8988T (cell line): Measurements from ENCODE around the gene LPP.

ENCODE experiments used
- DNase-seq: peaks from one replicate; pipeline ENCODE4 v3.0.0; 2011

Gene LPP

DNA sequence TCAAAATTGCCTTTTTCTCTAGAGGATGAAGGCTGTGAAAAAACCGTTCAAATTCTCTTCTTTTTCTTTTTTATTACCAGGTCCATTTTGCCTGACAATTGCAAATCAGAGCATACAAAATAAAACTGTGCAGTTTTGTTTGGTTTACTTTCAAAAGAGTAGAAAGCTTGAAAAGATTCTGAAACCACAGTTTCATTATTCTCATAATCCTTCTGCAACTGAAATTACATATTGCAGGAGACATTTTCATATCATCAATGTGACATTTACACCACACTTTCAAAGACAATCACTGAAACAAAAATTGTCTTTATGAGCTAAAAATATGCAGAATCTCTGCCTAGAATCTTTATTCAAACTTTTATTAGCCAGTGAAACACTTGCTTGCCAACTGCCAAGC, 721.5 kb downstream of the LPP start:
- no peak for DNase-seq

GRCh38 chr3:188876370-188876769, 722.4 kb downstream of the LPP start:
- DNase-seq: no peak

DNA sequence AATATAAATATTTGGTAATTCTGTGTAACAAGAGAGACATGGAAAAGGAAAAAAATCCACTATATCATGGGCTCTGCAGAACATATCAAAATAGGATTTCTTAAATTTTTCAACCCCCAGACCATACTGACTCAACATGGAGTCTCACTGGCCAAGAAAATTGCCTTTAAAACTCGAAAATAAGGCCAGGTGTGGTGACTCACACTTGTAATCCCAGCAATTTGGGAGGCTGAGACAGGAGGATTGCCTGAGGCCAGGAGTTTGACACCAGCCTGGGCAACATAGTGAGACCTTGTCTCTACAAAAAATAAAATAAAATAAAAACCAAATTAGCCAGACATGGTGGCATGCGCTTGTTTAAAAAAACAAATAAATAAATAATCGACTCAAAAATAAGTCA, 723.4 kb downstream of the LPP start:
- DNase-seq: no peak

GRCh38 chr3:188878076-188878475, 724.1 kb downstream of the LPP start:
- DNase-seq: no peak

DNA sequence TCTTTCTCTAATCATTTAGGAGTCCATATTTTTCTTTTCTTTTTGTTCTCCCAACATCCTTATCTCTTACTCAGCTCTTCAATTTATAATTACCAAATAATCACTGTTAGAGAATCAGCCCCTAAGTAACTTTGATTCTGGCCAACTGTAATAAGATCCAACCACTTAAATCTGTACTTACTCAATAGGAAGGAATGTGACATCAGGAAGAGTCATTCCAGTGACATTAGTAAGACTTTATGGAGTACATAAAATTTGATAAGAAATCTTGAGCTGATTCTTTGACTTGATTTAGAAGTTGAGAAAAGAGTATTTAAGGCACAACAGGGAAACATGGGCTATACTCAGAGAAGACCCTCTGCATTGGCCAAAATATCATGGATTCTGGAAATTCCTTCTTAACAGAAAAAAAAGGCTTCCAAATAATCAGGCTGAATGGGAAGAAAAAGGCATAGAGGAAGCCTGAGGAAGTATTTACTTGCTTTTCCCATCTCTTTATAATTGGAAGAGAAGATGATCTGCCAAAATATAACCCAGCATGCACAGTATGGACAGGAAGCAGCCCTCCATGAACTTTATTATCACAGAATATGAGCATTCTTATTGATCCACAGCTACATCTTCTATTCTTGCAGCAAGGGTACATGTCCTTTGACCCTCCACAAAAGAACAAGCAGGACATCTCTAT, 728.1 kb downstream of the LPP start:
- no peak for DNase-seq

DNA sequence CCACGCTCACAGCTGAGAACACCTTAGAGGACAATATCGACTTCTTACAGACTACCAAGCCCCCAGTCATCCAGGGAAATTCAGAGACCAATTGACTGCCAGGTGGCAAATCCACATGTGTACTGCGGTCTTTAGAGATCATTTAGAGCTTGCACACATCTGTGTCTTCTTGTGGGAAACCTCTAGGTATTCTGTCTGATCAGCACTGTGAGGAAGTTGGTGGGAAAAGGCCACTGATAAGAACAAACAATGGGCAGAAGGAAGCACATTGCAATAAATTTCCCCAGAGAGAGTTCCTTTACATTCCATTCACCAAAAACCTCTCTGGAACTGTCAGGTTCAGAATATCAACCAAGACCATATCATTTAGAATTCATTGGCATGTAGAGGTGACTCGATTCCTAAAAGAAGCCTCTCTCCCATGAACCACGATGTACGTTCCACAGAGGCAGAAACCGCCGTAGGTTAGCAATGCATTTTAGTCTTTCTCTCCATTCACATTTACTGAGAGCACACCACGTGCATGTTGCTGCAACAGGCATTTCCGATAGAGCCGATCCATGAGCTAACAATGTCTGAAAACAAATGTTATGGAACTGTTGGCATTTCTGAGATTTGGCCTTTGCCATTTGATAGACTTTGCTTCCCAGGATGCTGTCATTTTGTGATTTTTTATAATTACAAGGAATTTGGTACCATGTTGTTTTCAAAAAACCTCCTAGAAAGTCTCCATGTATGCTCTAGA, 730.5 kb downstream of the LPP start:
- no peak for DNase-seq

DNA sequence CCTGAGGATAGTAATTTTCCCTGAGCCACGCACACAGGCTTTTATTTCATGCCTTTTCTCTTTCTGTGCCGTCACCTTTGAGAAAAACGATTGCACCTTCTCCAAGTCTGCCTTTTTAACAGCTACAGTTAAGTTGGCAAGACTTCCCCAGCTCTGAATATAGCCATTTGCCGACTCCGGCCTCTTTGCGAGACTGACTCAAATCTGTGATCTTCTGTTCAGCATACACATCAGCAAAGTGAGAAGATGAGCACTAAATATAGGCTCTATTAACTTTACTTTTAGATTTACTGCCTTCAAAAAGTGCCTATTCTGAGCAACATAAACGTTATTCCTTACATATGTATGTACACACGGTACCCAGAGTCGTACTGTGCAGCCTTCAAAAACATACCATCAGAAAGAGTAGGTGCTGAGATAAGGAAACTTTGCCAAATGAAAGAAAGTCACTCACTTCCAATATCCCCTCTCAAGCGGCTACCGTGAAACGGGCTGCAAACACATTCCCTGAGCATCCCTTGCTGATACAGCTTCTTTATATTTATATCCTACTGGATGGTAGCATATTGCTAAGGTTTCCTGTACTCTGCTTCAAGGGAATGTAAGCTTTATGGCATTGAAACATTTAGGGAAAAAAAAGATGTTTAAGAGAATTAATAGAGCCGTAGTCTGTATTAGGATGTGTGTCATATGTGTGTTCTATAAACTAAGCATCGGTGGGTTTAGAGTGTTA, 734.5 kb downstream of the LPP start:
- no peak for DNase-seq

DNA sequence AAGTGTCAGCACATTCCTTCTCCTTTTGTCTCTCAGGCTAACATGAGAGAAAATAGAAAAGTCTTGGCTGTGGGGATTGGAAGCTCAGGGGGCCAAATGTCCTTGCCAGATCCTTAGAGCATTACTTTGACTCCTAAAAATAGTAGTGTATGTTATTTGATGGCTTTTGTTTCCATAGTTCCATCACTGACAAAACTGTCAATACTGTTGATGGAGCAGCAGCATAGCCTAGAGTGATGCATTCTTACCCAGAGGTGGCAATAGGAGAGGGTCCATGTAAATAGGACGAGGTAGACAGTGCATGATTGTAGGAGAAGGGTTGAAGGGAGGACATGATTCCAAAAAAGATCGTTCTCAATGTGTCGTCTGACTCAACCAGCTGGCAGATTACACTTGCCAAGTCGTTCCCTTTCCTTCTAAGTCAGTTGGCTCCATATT, 735.1 kb downstream of the LPP start:
- no peak for DNase-seq

GRCh38 chr3:188890572-188891270, 736.8 kb downstream of the LPP start:
- DNase-seq: no peak

DNA sequence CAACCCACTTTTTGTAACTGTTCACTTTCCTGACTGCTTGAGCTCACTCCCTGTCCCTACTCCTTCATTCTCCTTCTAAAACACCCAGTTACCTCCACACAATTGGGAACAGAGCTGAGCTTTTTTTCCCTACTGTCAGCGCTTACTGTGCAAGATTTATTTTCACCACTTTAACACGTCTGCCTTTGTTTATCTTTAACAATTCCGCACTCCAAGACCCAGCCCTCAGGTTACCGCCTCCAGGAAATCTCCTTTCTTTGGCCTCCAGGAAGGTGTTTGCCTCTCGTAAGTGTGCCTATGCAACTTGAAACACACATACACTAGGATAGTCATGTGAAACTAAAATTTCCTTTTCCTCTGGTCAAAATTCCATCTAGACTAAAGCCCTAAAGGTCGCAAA, 745.9 kb downstream of the LPP start:
- DNase-seq: no peak

DNA sequence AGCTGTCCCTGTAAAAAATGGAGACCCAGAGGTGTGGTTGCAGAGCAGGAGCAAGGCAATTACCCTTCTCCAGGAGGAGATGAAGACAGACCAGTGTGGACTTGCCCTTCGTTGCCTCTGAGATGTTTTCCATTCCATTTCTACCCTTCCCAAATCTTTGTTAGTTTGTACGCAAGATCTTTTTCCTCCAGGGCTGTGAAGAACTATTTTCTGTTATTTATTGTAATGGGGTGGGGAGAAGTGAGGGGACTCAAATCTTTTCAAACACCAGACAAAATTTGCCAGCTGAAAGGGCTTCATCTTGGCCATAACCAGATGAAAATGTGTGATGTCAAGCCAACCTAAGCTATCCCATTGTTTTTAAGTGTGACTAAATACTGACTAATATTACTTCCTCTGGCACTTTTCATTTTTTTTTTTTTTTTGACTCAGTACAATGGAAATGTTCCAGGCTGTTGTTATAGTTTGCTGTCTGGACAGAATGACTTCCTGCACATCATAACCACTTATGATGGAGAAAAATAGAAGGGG, 746.5 kb downstream of the LPP start:
- DNase-seq: no peak

- DNase-seq: no peak
Measured at GRCh38 chr3:188901126-188901525, 747.2 kb downstream of the LPP start.

- no peak for DNase-seq
Measured at GRCh38 chr3:188901671-188902287, 747.8 kb downstream of the LPP start.

DNA sequence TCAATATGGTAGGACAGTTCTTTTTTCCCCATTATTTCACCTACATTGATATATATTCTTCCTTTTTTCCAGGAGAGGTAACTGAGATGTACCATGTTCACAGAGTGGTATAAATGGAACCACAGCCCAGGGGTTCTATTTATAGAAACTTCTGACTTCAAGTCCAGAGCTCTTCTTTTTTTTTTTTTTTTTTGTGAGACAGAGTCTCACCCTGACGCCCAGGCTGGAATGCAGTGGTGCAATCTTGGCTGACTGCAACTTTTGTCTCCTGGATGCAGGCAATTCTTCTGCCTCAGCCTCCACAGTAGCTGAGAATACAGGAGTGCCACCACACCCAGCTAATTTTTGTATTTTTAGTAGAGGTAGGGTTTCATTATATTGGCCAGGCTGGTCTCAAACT, 750.7 kb downstream of the LPP start:
- DNase-seq: no peak

GRCh38 chr3:188905547-188905946, 751.6 kb downstream of the LPP start:
- DNase-seq: no peak

GRCh38 chr3:188906236-188906635, 752.3 kb downstream of the LPP start:
- DNase-seq: no peak

DNA sequence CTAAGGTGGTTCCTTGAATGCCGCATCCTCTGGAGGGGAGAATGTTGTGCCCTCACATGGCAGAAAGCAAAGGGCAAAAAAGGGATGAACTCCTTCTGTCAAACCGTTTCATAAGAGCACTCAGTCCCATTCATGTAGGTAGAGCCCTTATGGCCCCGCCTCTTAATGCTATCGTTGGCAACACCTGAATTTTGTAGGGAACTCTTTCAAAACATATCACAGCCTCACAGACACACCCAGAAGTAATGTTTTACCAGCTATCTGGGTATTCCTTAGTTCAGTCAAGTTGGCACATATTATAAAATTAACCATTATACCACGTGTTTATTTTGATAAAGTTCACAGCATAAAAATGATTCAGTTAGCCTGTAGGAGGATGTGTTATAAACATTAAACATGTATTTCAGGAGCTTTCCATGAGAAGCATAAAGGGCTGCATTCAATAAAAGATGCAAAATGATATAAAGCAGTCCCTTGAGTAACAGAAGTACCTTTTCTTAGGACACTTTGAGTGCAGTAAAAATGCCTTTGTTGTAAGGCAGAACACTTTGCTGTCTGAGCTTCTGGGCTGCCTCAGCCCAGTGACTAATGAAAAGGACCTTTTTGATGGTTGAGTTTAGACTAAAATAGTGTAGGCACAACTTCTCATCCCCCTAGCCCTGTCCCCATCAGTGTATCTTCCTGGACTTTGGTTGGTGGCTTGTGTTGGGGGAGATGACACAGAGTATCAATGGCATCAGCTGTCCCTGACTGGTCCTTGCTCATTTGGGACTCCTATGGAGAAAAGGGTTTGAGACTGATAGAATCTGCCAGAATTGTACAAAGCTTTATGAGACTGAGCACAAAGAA, 754.3 kb downstream of the LPP start:
- no peak for DNase-seq

DNA sequence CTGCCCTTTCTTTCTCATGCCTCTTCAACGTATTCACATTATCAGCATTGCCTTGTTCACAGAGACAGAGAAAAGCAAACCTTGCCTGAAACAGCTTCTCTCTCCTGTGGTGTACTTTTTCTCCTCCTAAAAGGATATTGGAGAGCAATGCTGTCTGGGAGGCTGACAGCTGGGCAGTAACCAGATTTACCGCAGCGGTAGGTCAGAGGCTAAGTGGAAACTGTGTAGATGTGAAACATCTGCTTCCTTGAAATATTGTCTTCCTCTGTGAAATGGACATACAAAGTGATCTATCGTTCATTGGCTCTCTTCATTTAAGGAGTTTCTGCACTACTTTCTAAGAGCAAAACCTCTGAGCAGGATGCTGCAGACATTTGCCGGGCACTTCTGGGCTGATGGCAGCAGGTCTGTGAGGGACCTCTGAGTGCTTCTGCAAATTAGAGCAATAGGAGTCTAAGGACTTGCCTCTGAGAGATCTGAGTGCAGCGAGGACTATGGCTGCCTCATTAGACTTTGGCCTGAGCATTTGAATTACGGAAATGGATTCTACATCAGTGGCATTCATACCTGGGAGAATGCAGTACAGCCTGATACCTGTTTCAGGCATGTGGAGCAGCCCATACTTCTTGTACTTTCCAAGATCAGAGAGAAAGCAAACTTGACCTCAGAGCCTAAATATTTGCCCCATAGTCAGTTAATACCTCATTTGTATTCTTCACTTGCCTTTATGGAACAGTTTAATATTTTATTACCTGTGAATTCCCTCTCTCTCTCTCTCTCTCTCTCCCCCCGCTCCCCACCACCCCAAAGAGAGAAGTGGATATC, 757.3 kb downstream of the LPP start:
- DNase-seq: no peak

DNA sequence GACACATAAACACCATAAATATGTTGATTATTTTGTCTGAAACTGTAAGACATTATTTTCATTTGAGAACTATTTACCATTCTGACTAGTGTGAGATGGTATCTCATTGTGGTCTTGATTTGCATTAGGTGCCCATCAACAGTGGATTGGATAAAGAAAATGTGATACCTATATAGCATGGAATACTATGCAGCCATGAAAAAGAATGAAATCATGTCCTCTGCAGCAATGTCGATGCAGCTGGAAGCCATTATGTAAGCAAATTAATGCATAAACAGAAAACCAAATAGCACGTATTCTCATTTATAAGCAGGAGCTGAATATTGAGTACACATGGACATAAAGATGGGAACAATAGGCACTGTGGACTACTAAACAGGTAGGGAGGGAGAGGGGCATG, 759.1 kb downstream of the LPP start:
- no peak for DNase-seq

DNA sequence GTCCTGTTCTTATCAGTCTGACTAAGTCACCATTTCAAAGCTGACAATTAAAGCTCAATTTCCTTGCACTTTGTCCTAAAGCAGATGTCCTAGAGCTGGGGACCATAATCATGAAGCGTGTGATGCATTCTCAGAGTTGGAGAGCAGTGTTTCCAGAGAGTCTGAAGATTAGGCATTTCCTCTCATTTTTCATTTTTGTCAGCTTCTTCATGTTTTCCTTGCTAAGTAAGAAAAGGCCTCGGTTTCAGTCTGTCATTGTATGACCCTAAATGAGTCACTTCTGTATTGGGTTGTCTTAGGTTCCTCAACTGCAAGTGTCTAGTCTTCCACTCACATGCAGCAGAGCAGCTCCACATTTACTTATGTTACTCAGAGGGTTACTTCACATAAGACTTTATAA, 760.6 kb downstream of the LPP start:
- no peak for DNase-seq

GRCh38 chr3:188915127-188915526, 761.2 kb downstream of the LPP start:
- DNase-seq: no peak
